Fibroblast of mammary gland (primary cell): ENCODE data around the gene RPL7L1.
A peak's percentile ranks its signal among the peaks of the same experiment; 100 is the strongest.
"Not testable (repeated sequence)": the region's sequence is repeated elsewhere in the genome, so short reads cannot be mapped to it uniquely, and the experiment has no call there.

Experiments
- DNase-seq: peaks from one replicate; pipeline ENCODE4 v3.0.0-alpha.2; 2010; ENCODE audit warnings: low read depth
- H3K4me3 ChIP-seq: 2 replicates; pipeline ENCODE4 v1.5.1; 2011; ENCODE audit warnings: low read depth, mild to moderate bottlenecking, low read length, moderate library complexity; ENCODE audit not compliant: control insufficient read depth
- CTCF ChIP-seq: conservative IDR thresholded peaks from 2 replicates; pipeline ENCODE4 v1.5.1; 2011; ENCODE audit warnings: low read depth, low read length, inconsistent platforms; ENCODE audit not compliant: control insufficient read depth, insufficient read depth

The RPL7L1 gene

GRCh38 chr6:42873313-42873712 is 6.1 kb upstream of the RPL7L1 start:
- no peak overlapping the region for H3K4me3 ChIP-seq
- DNase-seq, result no peak
- TF ChIP-seq CTCF, result no peak

GRCh38 chr6:42877695-42878094 is 1.7 kb upstream of the RPL7L1 start:
- DNase-seq, result no peak
- no peak for TF ChIP-seq CTCF
- no peak overlapping the region for H3K4me3 ChIP-seq

- H3K4me3 ChIP-seq, result peak overlapping the region; percentile 97
Measured at GRCh38 chr6:42880240-42880817, 913 bp downstream of the RPL7L1 start.

GRCh38 chr6:42880871-42881270 is 1.5 kb downstream of the RPL7L1 start:
- H3K4me3 ChIP-seq, result peak overlapping the region; percentile 97
- not testable (repeated sequence) for DNase-seq

More at GRCh38 chr6:42880240-42880817, 913 bp downstream of the RPL7L1 start:
- not testable (repeated sequence) for DNase-seq

DNA sequence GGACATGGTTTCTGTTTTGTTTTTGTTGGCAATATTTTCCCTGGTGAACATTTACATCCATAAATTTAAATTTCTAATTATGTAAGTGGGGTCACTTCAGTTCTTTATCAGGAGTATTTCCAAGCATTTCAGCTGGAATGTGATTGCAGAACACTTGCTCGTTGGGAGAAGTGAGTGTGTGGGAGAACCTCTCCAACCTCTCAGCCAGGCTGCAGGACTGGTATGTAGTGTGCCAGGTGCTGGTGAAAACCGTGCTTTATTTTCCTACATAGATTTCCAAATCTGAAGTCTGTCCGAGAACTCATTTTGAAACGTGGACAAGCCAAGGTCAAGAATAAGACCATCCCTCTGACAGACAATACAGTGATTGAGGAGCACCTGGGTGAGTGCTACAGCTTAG is 6.3 kb downstream of the RPL7L1 start:
- DNase-seq, result no peak
- H3K4me3 ChIP-seq, result no peak overlapping the region
- no peak for TF ChIP-seq CTCF

DNA sequence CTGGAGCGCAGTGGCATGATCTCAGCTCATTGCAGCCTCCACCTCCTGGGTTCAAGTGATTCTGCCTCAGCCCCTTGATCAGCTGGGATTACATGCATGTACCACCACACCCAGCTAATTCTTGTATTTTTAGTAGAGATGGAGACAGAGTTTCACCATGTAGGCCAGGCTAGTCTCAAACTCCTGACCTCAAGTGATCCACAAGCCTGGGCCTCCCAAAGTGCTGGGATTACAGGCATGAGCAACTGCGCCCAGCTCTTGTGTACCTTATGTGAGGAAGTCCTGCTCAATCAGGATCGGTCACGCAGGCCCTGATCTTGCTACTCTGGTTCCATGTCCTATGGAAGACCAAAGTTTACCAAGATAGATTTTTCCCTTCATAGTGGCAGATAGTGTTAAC is 8.8 kb downstream of the RPL7L1 start:
- H3K4me3 ChIP-seq, DNase-seq: not testable (repeated sequence)

- H3K4me3 ChIP-seq, result peak overlapping the region; percentile 84
- DNase-seq, result peak; percentile 12
- no peak for TF ChIP-seq CTCF
Measured at GRCh38 chr6:42889815-42890214, 10.4 kb downstream of the RPL7L1 start.

DNA sequence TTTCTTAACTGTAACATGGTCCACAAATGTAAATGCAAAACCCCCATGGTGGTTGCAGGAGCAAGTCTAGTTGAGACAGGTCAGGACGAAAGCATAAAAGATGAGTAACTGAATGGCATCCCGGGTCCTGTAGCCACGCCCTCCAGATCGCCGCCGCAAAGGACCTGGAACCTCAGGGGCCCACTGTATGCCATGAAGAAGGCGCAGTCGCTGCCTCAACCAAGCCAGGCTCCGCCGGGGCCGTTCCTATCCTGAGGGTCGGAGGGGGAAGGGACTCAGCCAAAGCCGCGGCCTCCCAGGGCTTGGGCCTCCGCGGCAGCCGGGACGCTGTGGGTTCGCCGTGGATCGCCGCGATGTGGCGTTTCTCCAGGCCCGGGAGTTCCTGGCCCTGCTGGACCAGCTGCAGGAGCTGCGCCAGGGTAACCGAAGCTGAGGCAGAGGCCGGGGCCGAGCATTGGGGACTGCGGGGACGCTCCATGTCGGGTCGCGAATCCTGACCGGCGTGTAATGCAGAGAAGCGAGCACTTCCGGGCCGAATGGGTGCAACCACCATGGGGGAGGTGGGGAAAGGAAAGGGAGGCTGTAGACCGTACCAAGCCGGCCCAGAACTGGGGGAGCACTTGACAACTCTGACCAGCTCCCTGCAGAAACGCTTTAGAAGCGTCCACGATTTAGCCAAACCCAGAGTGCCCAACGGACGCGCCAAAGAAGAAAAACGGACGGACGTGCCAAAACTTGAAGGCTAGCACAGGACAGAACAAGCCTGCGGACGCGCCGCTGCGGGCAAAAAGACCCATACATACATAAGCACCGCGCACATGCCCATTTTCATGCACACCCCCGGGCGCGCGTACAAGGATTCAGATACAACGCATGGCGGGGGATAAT is 11.1 kb downstream of the RPL7L1 start:
- DNase-seq, result peak; percentile 97
- TF ChIP-seq CTCF, result no peak

More for the DNA sequence above, 11.1 kb downstream of the RPL7L1 start:
- H3K4me3 ChIP-seq, result peak overlapping the region; percentile 84
